Suppressor macrophage treated with lipopolysaccharide for 1 hour (primary cell): Measurements from ENCODE around the gene NUMB.

Source experiments
- DNase-seq, 3 donors: peaks; one replicate each; pipeline ENCODE4 v3.0.0-alpha.2; 2020 to 2022

NUMB gene

DNA sequence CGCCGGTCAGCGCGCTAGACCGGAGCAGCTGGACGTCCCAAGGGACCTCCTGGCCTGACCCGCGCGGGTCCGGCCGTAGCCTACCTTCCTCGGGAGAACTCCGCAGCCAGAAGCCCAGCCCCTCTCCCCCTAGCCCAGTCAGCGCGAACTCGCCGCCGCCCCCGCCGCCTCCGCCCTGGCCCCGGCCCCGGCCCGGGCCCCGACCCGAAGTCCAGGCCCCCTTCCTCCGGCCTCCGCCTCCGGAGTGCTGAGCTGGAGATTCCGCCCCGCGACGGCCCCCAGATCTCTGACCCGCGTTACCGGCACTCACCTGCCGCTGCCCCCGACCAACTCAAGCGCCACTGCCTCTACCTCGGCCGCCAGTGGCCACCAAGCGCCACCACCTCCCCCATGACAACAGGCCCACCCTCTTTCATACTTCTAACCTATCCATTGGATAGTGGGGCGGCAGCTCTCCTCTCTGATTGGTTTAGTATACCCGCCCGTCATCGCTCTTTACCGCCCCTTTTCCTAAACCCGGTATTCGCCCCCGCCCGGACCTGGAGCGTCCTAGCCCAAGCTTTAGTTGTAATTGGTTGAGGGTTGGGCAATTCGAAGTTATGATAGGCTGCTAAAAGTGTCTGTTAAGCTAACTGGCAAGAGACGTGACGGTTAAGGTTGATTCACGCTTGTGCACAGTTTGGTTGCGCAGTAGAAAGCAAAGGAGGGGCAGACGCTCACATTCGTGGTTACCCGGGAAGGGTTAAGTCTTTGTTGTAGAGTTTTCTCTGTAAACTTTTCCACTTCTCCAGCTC, at the start of gene NUMB:
Gene NUMB (minus strand): TSS at position 364 of the 794 bp plus-strand sequence. CDS start 102,795 bp downstream, outside the sequence.
- DNase-seq = peak; percentile 99 to 100 (median 100)

GRCh38 chr14:73503648-73504047, 45.3 kb upstream of the NUMB start:
- DNase-seq = no peak

GRCh38 chr14:73502017-73502619, 43.8 kb upstream of the NUMB start:
- no peak for DNase-seq

DNA sequence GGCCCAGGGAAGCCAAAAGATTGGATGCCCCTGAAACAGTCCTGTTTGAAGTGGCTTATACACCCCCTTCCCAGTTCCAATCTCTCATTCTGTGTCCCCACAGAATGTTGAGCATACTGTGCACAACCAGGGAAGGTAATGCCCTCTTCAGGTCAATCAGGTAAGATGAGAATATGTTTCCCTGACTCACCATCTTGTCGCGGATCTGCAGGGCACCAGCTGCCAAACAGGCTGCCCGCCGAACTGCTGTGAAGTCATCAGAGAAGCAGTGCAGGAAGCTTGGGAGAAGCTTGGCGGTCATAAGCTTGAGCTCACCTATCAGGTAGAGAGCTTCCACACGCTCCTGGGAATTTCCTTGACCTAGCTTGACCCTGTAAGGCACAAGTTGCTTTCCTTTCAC, 42.0 kb upstream of the NUMB start:
- DNase-seq = no peak

GRCh38 chr14:73494593-73494992, 36.2 kb upstream of the NUMB start:
- DNase-seq = no peak

DNA sequence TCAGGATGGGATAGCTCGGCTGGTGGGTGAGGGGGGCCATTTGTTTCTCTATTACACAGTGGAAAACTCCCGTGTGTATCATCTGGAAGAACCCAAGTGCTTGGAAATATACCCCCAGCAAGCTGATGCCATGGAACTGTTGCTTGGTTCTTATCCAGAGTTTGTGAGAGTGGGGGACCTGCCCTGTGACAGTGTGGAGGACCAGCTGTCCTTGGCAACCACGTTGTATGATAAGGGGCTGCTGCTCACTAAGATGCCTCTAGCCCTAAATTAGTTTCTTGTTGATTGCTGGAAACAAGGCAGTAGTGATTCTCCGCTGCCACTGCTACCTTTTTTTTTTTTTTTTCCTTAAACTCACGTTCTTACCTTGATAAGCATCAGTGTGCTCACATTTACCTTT, 34.3 kb upstream of the NUMB start:
- DNase-seq = no peak

GRCh38 chr14:73492043-73492552, 33.8 kb upstream of the NUMB start:
- no peak for DNase-seq

- peak; percentile 68 to 84 (median 73) for DNase-seq
Observed at GRCh38 chr14:73491256-73492042, 33.1 kb upstream of the NUMB start.

DNA sequence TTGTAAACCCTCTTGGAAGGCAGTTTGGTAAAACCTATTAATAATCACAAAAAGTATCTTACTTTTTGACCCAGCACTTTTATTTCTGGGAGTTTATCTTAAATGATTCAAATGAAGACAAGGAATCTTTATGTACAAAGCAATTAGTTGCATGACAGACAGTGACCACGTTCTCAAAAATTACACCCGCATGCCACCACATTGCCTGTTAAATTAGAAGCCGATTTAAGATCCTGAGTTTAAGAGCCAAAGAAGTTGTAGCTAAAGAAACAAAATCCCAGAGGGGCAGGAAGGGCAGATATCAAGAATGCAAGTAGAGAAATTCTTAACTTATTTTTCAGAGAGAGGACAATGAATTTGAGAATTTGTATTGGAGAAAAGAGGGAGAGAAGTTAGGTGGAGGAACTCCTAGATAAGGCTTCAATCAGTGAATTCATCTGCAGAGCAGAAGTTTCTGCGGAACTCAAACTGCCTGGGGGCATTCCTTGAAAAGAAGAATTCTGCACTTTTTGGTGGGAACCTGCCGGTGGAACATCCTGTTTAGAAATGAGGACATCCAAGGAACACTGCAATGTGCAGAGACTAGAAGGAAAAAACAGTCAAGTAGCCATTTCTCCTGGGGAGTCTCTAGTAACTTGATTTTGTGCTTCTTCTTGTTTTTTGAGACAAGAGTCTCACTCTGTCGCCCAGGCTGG, 31.3 kb upstream of the NUMB start:
- no peak for DNase-seq

- DNase-seq = no peak
Observed at GRCh38 chr14:73478684-73479083, 20.3 kb upstream of the NUMB start.

DNA sequence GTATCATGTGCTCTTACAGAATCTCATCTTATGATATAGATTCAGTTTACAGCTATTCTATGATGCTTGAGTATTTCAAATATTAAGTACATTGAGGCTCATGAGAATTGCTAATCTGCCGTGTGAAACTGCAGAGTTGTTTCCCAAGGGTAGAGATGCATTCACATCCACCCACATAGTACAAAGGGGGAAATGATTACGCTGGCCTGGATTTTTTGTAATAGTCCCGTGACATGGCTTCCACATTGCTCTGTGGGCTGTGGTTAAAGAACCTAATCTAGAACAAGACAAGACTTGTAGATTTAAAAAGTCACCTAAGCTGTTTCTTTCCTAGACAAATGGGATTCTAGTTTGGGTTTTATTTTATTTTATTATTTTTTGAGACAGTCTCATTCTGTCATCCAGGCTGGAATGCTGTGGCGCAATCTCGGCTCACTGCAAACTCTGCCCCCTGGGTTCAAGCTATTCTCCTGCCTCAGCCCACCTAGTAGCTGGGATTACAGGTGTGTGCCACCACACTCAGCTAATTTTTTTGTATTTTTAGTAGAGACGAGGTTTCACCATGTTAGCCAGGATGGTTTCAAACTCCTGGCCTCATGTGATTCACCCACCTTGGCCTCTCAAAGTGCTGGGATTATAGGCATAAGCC, 19.4 kb upstream of the NUMB start:
- DNase-seq = peak; percentile 92 to 98 (median 98)

DNA sequence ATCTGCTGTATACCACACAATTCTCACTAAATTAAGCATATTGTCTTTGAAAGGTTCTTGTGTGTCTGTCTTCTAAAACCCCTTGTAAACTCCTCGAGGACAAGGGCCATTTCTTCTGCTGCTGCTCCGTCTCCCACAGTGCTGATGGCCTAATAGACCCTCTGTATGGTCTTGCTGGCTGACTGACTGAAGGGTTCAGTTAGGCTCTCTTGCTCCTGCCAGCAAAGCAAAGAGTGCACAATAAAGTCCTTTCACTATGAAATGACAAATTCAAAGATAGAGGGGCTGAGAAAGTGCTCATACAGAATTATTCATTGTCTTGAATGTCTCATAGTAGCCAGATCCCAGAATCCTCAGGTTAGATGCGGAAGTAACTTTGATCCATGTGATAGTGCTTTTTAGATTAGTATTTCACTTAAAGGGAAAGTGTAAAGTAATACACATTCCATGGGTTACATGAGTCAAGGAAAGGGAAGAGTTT, 18.1 kb upstream of the NUMB start:
- DNase-seq = peak; percentile 44 to 59 (median 59)

DNA sequence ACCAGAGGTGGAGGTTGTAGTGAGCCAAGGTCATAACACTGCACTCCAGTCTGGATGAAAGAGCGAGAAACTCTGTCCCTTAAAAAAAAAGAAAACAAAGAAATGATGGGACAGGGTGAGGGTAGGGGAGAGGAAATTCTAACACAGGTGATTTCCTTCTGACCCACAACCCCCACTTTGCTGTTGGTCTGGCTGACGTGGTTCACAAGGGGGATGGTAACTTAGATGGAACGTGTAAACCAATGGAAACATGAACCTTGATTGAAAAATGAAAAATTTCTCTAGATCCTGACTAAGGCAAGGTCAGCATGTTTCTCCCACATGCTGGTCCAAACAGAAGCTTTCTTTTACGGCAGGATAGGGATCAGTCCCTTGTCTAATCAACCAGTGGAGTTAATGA, 16.6 kb upstream of the NUMB start:
- DNase-seq = no peak

- DNase-seq = peak; percentile 66 to 89 (median 83)
Observed at GRCh38 chr14:73472185-73473114, 14.1 kb upstream of the NUMB start.

DNA sequence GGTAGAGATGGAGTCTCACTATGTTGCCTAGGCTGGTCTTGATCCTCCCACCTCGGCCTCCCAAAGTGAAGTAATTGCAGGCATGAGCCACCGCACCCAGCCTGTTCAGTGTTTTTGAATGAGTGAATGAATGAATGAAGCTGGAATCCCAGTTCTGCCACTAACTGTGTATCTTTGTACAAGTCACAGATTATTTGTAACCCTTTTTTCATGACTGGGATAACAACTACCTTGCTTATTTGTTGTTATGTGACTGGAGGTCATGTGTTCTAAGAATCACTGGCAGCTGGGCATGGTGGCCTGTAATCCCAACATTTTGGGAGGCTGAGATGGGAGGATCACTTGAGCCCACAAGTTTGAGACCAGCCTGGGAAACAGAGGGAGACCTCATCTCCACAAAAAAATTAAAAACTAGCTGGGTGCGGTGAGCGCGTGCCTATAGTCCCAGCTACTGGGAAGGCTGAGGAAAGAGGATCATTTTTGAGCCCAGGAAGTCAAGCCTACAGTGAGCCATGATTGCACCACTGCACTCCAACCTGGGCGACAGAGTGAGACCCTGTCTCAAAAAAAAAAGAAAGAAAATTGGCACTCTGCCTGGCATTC, 13.3 kb upstream of the NUMB start:
- no peak for DNase-seq

- DNase-seq = peak in 2 of 3 donors; percentile 46 to 52
Observed at GRCh38 chr14:73468828-73469375, 10.6 kb upstream of the NUMB start.

GRCh38 chr14:73467800-73468199, 9.5 kb upstream of the NUMB start:
- DNase-seq = peak; percentile 79 to 82 (median 82)

- peak; percentile 95 to 96 (median 95) for DNase-seq
Observed at GRCh38 chr14:73467377-73467776, 9.0 kb upstream of the NUMB start.

DNA sequence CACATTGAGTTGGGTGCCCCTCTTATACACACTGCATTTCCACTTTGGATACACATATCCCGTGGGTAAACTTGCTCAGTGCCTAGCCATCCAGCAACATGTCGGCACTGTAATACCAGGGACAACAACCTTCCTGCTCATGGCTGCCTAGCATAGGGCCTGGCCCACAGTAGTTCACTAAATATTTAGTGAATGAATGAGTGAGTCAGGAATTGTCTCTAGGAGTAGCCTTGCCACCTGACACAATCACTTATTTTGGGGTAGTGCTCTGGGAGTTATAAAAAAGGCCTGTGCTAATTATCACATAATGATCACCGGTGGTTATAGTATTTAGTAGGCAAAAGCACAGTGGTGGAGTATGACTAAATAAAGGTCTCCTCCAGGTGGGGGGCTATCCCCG, 8.5 kb upstream of the NUMB start:
- DNase-seq = no peak
